GM18499 (cell line): ENCODE results near the gene TNRC6C.
"Not testable (repeated sequence)": the region's sequence is repeated elsewhere in the genome, so short reads cannot be mapped to it uniquely, and the experiment has no call there.

Experiments
- ATAC-seq: cut with Tn5 transposase; IDR thresholded peaks from one replicate; pipeline ENCODE4 v1.9.1; 2021; ENCODE audit warnings: moderate number of reproducible peaks; ENCODE audit not compliant: insufficient read depth, unreplicated experiment

TNRC6C gene

GRCh38 chr17:78132084-78132676 is 173.7 kb downstream of the TNRC6C start:
- ATAC-seq = no peak

GRCh38 chr17:78132767-78133178 is 174.3 kb downstream of the TNRC6C start:
- ATAC-seq = no peak

- no peak for ATAC-seq
Observed at GRCh38 chr17:78133179-78133951, 174.9 kb downstream of the TNRC6C start.

- ATAC-seq = no peak
Observed at GRCh38 chr17:78133971-78134898, 175.7 kb downstream of the TNRC6C start.

DNA sequence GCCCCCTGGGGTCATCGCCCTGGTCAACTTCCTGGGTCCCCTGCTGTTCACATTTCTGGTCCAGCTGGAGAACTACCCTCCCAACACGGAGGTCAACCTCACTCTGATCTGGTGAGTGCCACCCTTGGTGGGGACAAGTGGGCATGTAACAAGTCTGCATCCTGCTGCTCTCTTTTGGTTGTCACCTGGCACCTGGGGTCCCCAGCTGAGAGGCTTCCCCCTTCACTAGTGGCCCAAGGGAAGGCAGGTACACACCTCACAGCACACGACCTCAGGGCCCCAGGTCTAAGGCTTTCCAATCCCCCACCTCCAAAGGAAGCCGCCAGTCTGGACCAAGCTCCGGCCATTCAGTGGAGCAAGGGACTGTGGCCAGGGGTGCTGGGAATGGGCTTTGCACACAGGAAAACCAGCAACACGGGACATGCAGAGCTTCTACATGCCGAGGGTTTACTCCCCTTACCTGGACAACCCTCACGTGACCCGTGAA is 176.4 kb downstream of the TNRC6C start:
- ATAC-seq = no peak

DNA sequence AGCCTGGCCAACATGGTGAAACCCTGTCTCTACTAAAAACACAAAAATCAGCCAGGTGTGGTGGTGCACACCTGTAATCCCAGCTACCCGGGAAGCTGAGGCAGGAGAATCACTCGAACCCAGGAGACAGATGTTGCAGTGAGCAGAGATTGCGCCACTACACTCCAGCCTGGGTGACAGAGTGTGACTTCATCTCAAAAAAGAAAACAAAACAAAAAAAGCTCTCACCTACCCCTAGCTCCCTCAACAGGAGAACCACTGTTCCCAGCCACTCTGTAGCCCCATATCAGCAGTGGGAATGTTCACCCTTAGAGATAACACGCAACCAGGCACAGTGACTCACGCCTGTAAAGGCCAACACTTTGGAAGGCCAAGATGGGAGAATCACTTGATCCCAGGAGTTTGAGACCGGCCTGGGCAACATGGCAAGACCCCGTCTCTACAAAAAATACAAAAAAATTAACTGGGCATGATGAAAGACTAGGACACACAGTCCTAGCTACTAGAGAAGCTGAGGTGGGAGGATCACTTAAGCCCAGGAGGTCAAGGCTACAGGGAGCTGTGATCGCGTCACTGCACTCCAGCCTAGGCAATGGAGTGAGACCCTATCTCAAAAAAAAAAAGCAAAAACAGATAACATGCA is 177.5 kb downstream of the TNRC6C start:
- ATAC-seq = no peak

DNA sequence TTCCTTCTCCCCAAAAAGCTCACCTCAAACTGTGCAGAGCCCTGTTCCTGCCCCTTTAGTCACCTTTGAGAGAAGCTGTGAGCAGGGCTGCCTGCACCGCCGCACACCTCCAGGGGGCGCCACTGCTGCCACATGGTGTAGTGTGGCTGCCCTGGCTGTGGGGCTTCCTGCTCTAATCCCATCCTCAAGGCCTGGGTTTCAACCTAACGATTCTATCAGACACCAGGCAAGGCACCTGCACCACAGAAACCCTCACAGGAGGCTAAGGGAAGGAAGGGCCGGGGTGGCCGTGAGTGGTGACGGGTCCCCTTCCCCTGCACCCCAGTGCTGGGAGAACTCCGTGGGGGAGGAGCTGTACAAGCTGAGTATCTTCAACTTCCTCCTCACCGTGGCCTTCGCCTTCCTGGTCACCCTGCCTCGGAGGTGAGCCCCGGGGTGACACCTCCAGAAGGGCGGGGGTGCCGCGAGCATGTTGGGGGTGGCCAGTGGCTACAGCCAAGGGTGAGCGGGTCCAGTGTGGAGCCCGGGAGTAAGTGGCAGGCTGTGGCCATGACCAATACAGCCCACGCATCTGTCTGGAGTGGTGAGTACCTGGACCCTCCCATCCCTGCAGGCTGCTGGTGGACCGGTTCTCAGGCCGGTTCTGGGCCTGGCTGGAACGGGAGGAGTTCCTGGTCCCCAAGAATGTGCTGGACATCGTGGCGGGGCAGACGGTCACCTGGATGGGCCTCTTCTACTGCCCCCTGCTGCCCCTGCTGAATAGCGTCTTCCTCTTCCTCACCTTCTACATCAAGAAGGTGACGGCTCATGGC is 179.1 kb downstream of the TNRC6C start:
- ATAC-seq = no peak

GRCh38 chr17:78138204-78139060 is 179.9 kb downstream of the TNRC6C start:
- ATAC-seq = no peak

DNA sequence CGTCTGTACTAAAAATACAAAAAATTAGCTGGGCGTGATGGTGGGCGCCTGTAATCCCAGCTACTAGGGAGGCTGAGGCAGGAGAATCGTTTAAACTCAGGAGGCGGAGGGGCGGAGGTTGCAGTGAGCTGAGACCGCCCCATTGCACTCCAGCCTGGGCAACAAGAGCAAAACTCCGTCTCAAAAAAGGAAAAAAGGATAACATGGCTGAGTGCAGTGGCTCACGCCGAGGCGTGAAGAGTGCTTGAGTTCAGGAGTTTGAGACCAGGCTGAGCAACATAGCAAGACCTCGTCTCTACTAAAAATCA is 181.3 kb downstream of the TNRC6C start:
- not testable (repeated sequence) for ATAC-seq

GRCh38 chr17:78140169-78141051 is 181.9 kb downstream of the TNRC6C start:
- peak; percentile 58 for ATAC-seq

DNA sequence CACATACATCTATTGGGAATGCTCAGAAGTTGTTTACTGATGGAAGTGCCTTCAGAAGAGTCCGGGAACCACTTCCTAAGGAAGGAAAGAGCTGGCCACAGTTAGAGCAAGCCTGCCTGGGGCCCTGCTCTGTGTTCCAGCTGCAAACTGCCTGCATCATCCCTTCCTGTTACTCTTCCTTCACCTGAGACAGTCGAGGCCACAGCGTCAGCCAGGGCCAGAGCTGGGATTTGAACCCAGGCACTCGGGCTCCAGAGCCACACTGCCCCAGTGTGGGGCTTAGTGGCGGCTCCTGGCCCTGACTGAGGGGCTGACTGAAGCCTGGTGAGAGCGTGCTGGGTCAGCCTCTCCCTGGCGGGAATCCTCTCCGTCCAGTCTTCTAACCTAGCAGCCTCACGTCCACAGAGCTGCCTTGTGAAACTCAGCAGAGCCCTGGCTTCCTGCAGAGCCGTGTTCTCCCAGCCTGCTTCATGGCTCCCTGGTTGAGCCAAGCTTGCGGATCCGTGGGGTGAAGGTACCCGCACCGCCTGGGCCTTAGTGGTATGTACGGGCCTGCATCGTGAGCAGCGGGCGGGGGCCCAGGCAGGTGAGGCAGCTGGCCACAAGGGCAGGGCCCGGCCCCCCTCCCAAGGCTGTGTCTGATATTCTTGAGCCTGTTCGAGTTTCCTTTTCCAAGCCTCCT is 183.1 kb downstream of the TNRC6C start:
- no peak for ATAC-seq

- ATAC-seq = no peak
Observed at GRCh38 chr17:78142119-78142861, 183.8 kb downstream of the TNRC6C start.

DNA sequence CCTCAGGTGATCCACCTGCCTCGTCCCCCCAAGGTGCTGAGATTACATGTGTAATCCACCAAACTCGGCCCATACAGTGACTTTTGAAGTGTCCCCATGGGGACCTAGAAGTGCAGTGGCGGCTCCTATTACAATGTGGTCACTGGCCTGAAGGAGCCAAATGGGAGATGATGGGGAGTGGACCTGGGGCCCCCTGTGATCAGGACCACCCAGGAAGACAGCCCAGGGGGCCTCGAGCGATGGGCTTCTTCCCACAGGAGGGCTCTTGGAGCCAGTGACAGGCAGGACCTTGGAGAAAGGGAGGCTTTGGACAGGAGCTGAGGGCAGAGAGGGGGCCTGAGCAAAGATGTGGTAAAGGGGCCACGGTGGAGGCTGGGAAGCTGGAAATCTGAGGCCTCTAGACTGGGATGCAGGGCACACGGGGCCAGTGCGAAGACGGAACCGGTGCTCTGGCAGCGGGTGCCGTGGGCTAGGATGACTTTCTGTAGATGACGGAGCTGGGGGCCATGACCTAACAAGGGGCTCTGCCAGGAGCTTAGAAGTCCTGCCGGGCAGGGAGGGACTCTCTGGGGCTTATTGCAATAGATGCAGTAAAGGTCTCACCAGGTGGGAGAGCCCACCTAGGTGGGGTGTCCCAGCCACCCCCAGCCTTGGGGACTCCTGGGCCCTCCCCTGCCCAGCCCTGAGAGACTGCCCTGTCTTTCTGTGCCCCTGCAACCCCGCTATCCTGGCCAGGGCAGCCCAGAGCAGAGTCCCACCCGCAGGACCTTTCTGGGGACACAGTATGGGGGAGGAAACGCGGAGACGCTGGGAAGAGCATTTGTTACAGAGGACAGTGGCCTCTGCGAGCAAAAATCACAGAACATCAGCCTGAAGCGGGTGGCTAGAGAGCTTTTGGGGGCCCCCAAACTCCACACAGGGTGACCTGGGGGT is 185.0 kb downstream of the TNRC6C start:
- ATAC-seq = no peak

GRCh38 chr17:78144147-78144719 is 185.7 kb downstream of the TNRC6C start:
- ATAC-seq = no peak
